Glomerular visceral epithelial cell (primary cell): ENCODE results near the gene GALNT14.
A peak's percentile ranks its signal among the peaks of the same experiment; 100 is the strongest.
"Not testable (repeated sequence)": the region's sequence is repeated elsewhere in the genome, so short reads cannot be mapped to it uniquely, and the experiment has no call there.

Experiments used
- DNase-seq: peaks from one replicate; pipeline ENCODE4 v3.0.0-alpha.2; 2016; ENCODE audit errors: extremely low spot score

The GALNT14 gene

GRCh38 chr2:31138037-31138962 is at the start of gene GALNT14:
Gene GALNT14 (minus strand): TSS chr2:31138440. CDS start chr2:31138086, 354 bp downstream.
- peak; percentile 78 for DNase-seq

GRCh38 chr2:31187166-31187565 is 48.9 kb upstream of the GALNT14 start:
- no peak for DNase-seq

DNA sequence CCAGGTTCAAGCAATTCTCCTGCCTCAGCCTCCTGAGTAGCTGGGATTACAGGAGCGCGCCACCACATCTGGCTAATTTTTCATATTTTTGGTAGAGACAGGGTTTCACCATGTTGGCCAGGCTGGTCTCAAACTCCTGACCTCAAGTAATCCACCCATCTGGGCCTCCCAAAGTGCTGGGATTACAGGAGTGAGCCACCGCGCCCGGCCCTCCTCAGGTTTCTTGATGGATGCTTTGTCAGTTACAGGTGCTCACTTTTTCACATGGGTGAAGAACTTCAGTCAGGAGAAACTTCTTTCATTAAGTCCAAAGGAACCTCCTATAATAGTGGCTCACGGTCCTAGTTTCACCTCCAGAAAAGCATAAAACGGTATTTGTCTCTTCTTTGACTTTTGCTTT is 45.7 kb upstream of the GALNT14 start:
- not testable (repeated sequence) for DNase-seq

- no peak for DNase-seq
Measured at GRCh38 chr2:31176742-31177141, 38.5 kb upstream of the GALNT14 start.

GRCh38 chr2:31171142-31171541 is 32.9 kb upstream of the GALNT14 start:
- DNase-seq = no peak

DNA sequence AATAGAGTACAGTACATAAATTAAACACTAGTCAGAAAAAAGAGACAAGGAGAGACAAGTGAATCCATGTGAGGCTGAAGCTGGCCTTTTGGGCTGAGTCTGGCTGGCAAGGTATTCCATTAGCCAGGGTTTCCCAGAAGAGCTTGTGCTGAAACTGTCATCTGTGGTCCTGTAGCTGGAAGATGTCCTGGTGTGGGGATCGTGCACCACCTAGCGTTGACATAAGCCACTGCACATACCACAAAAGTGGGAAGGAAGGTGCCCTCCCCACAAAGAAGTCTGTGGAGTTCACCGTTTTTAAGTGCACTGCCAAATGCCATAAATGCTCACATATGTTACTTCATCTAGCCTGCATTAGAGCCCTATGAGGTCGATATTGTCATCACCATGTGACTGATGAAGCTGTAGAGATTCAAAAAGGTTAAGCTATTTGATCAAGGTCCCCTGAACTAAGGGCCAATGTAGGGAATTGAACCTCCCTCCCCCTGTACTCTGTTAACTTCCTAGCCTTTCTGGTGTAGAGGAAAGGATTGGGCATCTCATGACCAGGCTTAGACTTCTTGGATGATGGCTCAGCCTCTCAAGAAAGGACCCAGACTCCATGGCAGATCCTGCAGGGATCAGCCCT is 31.9 kb upstream of the GALNT14 start:
- DNase-seq = peak; percentile 69

DNA sequence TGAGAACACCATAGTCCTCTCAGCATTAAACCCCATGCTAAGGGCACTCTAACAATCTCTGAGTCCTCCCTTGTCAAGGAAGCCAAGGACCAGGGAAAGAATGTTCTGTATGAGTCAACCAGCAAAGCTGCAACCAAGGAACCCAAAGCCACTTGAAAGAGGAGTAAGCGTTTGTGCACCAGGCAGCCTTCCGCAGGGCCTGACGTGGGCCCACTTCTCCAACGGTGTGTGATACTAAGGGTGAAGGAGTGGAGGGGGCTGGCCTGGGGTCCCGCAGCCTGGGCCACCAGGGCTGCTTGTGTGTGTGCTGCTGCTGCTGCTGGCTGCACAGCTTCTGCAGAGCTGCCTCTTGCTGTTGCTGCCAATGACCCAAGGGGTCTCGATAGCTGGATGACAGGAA is 30.1 kb upstream of the GALNT14 start:
- no peak for DNase-seq

- no peak for DNase-seq
Measured at GRCh38 chr2:31166925-31167324, 28.7 kb upstream of the GALNT14 start.

DNA sequence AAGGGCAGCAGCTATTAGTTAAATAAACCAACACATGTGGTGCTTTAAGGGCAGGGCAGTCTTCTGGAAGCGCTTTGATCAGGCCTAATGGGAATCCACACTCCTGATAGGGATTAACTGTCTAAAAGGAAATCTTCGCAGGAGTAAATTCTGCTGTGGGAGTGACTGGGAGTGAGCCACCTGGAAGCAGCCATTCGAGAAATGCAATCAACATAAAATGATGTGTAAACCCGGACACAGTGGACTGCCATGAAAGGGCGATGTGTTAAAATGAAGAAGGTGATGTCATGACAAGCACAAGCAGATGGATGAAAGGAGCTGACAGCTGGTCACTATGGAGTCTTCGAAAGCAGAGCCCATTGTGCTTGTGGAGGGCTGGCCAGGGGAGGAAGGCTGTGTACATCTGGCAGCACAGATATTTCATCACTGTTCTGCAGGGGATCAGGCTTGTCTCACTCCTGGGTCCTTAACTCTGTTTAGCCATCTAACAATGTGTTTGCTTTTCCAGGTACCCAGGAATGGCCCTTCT is 24.8 kb upstream of the GALNT14 start:
- DNase-seq = no peak

- DNase-seq = no peak
Measured at GRCh38 chr2:31161637-31162036, 23.4 kb upstream of the GALNT14 start.

DNA sequence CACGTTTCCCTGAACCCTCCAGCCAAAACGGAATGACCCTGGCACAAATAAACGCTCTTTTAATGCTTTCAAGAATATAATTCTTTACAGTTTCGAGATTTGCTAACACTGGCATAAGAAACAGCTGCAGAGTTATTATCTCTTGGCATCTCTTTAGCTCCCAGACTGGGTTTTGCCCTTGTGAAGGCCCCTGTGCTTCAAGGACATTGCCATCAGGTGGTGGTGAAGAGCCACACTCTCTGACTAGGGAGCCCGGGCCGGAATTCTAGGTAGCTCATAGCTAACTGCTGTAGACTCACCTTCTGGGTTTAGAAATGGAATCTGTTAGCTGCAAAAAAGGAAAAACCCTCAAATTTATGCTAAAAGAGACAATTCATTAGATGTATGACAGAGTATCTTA is 13.3 kb upstream of the GALNT14 start:
- DNase-seq = no peak

GRCh38 chr2:31150120-31150670 is 12.0 kb upstream of the GALNT14 start:
- DNase-seq = no peak

GRCh38 chr2:31148514-31148913 is 10.3 kb upstream of the GALNT14 start:
- DNase-seq = no peak

- DNase-seq = no peak
Measured at GRCh38 chr2:31147645-31148044, 9.4 kb upstream of the GALNT14 start.

- DNase-seq = no peak
Measured at GRCh38 chr2:31142110-31142509, 3.9 kb upstream of the GALNT14 start.

DNA sequence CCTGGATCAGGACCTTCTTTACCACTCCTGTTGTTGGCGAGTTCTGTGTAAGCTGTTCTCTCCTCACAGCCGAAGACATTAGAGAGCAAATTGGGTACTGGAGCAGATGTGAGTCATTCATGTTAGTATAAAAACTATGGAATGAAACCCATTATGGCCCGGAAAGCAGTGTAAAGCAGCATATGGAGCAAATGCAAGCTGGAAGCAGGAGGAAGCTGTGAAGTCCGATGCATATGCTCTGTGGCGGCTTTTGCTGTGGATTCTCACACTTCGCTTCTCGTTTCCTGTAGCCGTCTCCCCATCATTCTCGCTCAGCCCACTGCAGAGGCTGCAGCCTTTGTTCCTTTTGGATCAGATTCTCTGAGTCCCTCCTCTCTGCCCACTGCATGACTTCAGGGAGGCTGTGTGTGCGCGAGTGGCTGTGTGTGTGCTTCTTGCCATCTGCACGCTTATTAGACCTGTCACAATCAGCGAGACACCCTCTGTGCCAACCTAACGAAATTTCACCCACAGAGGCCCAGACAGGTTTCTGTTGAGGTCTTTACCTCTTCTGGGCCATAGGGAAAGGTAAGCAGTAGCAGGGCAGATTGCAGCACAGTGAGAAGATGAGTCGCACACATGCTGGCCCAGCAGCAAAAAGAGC is 3.3 kb upstream of the GALNT14 start:
- no peak for DNase-seq

GRCh38 chr2:31140151-31140550 is 1.9 kb upstream of the GALNT14 start:
- DNase-seq = no peak

DNA sequence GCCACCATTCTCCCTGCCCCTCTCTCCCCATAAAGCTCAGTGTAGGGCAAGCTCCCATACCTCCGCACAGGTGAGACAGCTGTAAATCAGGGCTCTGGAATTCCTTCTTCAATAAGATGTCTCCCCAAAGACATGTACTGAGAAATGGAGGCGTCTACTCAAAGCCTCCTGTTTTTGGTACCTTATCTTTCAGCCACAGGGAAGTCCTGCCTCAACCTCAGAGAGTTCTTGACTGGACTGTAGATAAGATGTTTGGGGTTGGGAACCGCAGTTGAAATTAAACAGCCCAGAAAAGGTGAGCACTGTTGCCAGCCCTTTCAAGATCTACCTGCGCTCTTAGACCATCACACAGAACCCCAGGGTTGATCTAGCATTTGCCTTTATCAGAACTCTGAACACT is 1.4 kb upstream of the GALNT14 start:
- DNase-seq = no peak

DNA sequence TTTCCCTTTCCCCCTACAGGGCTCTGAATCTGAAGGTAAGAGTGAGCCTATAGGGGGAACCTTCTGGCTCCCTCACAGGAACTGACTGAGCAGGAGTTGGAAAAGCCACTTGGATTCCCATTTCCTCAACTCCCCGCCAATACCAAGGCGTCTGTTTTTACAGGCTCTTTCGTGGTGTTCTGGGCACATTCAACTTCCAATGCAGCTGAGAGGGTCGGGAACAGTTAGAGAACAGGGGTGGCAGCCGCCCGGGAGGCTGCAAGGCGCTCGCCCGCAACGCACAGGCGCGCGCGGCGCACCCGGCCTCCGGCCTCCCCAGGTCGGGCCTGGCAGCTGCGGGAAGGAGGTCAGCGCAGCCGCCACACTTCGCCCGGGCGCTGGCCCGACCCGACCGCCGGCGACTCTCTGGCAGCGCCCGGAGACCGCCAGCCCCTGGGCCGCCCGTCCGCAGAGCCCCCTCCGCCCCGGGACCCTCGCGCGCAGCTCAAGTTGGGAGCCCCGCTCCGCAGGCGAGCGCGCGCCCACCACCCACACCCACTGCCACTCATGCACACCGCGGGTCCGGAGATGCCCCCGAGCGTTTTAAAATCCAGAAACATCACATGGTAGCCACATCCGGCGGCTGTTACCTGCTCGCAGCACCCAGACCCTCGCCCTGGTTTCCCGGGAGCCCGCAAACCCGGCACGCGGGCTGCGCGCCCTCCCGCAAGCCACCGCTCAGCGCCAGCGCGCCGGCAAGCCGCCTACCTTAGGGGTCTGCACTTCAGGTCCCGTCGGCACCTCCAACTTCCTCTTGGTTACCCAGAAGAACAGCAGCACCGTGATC is 816 bp downstream of the GALNT14 start:
- peak; percentile 35 for DNase-seq

DNA sequence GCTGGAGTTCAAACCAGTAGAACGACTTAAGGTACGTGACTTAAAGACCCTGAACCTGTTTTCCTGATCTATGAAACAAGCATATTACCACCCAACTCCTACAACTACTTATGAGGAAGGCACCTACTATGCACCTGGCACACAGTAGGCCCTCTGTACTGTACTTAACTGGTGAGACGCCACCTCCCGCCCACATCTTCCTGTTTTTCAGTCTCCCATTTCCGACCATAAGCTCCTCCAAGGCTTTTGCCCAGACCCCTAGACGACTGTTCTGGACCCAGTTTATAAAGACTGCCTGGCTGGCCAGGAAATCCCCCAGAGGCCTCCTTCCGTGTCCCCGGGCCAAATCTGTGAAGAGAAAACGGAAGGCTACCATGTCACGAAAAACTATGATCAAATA is 1.5 kb downstream of the GALNT14 start:
- DNase-seq = no peak

DNA sequence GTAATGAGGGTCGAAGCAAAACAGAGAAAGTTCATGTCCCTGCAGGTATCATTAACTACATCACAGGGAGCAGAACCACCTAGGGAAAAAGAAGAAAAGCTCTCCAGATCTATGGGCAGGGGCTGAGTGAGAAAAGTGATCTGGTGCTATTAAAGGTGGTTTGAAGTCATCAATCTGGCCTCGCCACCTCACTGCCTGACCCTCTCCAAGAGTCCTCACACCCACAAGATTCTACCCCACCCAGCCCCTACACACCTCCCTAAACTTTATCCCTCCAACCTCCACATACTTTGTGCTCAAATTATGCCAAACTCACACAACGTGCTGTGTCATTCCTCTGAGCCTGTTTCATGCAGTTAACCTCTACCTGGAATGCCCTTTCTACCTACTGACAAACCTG is 2.2 kb downstream of the GALNT14 start:
- no peak for DNase-seq
